ENCODE measurements around the gene ST8SIA6.

DNA sequence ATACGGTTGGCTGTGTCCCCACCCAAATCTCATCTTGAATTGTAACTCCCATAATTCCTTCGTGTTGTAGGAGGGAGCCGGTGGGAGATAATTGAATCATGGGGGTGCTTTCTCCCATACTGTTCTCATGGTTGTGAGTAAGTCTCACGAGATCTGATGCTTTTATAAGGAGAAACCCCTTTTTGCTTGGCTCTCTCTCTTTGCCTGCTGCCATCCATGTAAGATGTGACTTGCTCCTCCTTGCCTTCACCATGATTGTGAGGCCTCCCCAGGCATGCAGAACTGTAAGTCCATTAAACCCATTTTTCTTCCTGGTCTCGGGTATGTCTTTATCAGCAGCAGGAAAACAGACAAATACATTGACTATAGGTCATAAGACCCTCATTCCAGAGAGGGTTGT, 15.9 kb upstream of the ST8SIA6 start:
- TF ChIP-seq NFIC (IDR thresholded peaks at IDR 0.05) (no peak), TAF1 (IDR thresholded peaks at IDR 0.05; ENCODE audit: low read depth) (no peak), EP300 (IDR thresholded peaks at IDR 0.05; ENCODE audit: borderline replicate concordance) (no peak), MAX (IDR thresholded peaks at IDR 0.05) (no peak), CEBPB (IDR thresholded peaks at IDR 0.05) (no peak), ZBTB7A (IDR thresholded peaks at IDR 0.05; ENCODE audit: low read depth) (no peak), REST (IDR thresholded peaks at IDR 0.05; ENCODE audit: low read depth) (no peak), FOXM1 (IDR thresholded peaks at IDR 0.05; ENCODE audit: borderline replicate concordance, low read depth) (no peak), EGR1 (IDR thresholded peaks at IDR 0.05) (no peak), YY1 (IDR thresholded peaks at IDR 0.05; ENCODE audit: low read depth) (no peak), RAD21 (IDR thresholded peaks at IDR 0.05; ENCODE audit: low read depth) (no peak), TEAD4 (IDR thresholded peaks at IDR 0.05) (no peak)
- TF ChIP-seq, protein P1, sequence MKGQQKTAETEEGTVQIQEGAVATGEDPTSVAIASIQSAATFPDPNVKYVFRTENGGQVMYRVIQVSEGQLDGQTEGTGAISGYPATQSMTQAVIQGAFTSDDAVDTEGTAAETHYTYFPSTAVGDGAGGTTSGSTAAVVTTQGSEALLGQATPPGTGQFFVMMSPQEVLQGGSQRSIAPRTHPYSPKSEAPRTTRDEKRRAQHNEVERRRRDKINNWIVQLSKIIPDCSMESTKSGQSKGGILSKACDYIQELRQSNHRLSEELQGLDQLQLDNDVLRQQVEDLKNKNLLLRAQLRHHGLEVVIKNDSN (IDR thresholded peaks at IDR 0.05) = no peak
